Measurements from ENCODE around the gene CNR2.
"Not testable (repeated sequence)": the region's sequence is repeated elsewhere in the genome, so short reads cannot be mapped to it uniquely, and the experiment has no call there.

Gene CNR2

DNA sequence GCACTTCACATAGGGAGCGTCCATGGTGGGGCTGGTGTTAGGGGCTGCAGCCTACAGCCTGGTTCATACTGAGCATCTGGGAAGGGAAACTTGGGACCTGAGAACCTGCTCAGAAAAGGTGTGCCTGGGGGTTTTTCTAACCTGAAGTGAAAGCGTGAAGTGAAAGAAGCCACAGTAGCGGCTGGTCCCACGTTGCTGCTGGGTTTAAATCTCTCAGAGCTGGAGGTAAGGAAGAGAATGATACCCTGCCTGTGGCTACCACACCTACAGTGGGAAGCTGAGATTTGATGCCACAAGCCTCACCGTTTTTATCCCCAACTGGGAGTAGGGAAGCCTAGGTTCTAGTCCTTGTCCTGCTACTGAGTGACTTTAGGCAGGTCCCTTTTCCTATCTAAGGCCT lies 24.1 kb downstream of the CNR2 start:
- in situ Hi-C loops (cut with MboI; ENCODE audit: low sequenced_read_pairs) = no loop called here

DNA sequence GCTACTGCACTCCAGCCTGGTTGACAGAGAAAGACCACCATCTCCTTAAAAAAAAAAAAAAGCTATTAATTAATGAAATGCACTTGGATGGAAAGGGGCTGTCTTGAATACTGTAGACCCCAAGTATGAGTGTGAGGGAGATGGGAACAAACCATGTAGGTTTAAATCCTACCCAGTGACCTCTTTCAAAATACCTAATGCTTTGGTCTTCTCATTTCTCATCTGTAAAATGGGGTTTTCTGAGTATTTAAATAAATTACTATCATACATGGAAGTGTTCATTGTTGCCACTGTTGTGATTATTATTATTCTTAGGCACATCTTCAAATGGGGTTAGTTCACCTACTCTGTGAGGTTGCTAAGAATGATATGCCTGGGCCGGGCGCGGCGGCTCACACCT lies 27.9 kb downstream of the CNR2 start:
- in situ Hi-C loops (cut with MboI; ENCODE audit: low sequenced_read_pairs) = no loop called here

DNA sequence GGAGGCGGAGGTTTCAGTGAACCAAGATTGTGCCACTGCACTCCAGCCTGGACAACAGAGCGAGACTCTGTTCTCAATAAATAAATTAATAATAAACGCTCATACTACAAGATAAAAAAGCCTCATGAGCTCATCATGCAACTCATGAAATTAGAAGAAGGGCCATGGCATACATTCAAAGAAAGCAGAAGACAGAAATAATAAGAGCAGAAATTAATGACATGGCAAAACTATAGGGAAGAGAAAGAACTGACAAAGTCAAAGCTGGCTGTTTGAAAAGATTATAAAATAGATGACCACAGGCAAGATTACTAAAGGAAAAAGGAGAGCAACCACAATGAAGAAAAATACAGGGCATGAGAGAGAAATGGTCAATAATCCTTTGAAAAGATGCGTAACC lies 30.4 kb downstream of the CNR2 start:
- in situ Hi-C loops (cut with MboI; ENCODE audit: low sequenced_read_pairs) = no loop called here

DNA sequence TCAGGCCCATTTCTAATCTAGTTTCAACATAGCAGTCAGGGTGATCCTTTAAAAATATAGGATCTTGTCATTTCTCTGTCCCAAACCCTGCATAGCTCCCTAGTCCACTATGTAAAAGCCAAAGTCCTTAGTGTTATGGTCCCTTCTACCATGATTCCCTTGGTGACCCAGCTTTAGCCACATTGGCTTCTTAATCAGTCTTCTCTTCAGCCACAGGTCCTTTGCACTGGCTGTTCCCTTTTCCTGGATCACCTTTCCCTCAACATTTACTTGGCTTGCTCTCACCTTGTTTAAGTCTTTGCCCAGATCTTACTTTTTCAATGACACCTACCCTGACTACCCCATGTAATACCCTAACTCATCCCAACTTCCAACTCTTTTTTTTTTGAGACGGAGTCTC lies 33.4 kb downstream of the CNR2 start:
- in situ Hi-C loops (cut with MboI; ENCODE audit: low sequenced_read_pairs) = no loop called here

DNA sequence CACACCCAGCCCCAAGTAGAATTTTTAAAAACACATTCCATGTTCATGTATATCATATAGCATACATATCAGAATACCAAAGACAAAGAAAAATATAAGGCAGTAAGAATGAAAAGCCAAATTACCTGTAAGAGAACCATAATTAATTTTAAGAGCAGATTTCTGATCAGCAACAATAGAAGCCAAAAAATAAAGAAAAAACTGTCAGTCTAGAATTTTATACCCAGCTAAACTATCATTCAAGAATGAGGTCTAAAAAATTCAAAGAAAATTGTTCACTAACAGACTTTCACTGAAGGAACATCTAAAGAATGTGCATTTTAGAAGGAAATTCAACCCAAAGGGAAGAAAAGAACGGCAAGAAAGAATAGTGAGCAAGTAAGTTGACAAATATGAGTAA lies 34.5 kb downstream of the CNR2 start:
- in situ Hi-C loops (cut with MboI; ENCODE audit: low sequenced_read_pairs) = no loop called here

DNA sequence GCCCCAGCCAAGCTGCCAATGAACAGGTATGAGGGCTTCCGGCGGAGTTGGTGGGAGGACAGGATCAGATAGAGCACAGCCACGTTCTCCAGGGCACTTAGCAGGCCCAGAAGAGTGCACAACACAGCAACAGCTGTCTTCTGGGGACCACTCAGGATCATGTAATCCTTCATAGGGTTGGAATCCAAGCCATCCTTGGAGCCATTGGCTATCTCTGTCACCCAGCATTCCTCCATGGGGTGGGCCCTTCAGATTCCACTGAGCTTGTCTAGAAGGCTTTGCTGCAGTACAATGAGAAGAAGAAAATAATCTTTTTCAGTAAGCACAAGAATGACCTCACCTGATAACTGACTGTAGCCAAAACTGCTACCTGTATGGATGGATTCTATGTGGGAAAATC lies 37.8 kb downstream of the CNR2 start:
- in situ Hi-C loops (cut with MboI; ENCODE audit: low sequenced_read_pairs) = no loop called here

DNA sequence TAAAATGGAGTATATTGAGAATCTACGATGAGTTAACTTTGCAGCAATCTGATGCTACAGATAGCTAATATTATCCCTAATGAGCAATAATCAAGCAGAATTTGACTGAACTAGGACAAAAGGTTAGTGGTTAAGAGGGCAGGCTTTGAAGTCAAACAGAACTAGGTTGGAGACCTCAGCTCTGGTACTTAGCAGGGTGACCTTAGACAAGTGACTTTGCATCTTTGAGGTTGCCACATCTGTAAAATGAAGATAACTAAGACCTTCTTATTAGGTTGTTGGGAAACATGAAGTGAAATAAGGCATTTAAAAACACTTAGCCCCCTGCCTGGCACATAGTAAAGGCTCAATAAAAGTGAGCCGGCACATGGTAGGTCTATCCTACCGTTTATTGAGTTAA lies 40.7 kb downstream of the CNR2 start:
- in situ Hi-C loops (cut with MboI; ENCODE audit: low sequenced_read_pairs) = no loop called here

DNA sequence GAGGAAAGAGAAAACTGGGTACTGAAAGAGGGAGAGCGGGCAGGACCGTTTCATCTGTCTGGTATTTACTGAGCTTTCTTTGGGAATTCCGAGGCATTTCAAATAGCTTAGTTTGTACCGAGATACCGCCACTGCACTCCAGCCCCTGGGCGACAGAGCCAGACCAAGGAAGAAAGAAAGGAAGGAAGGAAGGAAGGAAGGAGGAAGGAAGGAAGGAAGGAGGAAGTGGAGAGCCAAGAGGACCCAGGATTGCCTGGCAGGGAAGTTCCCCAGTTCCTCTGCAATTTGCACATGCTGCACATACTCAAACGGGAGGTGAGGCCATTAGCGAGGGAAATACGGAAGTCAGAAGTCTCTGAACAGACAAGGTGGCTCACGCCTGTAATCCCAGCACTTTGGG lies 44.1 kb downstream of the CNR2 start:
- in situ Hi-C loops (cut with MboI; ENCODE audit: low sequenced_read_pairs) = no loop called here

DNA sequence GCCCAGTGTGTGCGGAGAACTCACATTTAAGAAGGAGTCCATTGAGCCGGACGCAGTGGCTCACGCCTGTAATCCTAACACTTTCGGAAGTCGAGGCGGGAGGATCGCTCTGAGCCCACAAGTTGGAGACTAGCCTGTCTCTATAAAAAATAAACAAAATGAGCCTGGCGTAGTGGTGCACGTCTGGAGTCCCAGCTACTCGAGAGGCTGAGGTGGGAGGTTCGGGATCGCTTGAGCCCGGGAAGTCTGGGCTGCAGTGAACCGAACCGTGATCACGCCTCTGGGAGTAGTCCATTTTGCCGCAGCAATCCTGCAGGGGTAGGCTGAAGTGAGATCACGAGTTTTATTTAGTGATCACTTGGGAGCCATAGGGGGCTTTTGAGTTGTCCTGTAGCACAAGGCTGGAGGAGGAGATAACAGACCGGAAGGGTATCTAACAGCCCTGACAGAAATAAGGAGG lies 44.6 kb downstream of the CNR2 start:
- in situ Hi-C loops (cut with MboI; ENCODE audit: low sequenced_read_pairs) = no loop called here

DNA sequence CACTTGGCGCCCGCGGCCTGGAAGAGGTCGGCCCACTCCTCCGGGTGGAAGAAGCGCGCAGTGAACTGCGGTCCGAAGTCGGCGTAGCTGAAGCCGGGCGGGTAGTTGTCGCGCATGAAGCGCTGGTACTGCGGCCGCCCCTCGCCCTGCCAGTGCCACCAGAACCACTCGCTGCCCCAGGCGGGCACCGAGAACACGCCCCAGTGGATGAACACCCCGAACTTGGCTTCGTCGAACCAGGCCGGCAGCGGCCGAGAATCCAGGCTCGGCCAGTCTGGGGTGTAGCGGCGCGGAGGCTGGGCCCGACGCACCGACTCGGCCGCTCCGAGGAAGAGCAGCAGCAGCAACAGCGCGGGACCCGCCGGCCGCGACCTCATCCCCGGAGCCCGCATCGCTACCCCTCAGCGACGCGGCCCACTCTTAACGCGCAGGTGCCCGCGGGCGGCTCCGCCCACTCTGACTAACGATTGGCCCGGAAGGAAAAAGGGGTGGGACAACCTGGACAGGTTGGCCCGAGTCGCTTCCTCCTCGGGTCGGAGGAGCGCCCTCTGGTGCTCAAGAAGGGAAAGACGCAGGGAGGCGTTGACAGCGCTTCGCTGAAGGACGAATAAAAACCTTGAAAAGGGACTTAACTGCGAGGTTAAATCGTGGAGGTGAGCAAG lies 45.1 kb downstream of the CNR2 start, which contains the start of gene FUCA1:
FUCA1 (minus strand) TSS at position 396 of the 662 bp plus-strand sequence; CDS start at position 392, 4 bp downstream.
- in situ Hi-C loops (cut with MboI; ENCODE audit: low sequenced_read_pairs) = no loop called here

DNA sequence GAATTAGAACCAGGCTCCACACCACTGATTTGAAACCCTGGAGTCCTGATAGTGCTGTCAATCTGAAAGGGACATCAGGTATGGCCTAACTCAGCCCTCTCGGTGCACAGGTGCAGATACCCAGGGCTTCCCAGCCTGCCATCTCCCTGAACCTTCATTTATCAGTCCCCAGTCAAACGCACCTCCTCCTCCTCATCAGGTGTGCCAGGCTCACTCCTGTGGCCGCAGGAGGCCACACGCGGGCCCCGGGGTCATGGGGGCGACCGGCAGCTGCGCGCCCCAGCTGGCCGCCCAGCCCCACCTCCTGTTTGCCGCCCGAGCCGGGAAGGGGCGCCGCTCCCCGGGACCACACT lies 45.6 kb downstream of the CNR2 start:
- in situ Hi-C loops (cut with MboI; ENCODE audit: low sequenced_read_pairs) = no loop called here

DNA sequence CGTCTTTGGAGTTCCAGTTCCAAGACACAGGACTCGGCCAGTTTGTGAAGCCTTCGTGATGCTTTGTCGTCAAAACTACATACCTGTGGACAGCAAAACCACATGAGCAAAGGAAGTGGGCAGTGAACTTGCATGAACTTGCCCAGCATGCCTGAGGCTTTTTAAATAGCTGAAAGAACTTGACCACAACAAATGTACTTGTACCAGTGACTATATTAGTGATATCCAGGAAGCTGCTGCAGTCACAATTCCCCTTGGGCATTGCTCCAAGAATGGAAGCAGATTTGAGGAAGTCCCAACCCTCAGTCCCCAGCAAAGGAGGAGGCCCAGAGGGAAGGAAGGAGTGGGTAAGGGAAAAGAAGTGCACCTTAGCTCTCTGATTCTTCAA lies 47.6 kb downstream of the CNR2 start:
- in situ Hi-C loops (cut with MboI; ENCODE audit: low sequenced_read_pairs) = no loop called here

DNA sequence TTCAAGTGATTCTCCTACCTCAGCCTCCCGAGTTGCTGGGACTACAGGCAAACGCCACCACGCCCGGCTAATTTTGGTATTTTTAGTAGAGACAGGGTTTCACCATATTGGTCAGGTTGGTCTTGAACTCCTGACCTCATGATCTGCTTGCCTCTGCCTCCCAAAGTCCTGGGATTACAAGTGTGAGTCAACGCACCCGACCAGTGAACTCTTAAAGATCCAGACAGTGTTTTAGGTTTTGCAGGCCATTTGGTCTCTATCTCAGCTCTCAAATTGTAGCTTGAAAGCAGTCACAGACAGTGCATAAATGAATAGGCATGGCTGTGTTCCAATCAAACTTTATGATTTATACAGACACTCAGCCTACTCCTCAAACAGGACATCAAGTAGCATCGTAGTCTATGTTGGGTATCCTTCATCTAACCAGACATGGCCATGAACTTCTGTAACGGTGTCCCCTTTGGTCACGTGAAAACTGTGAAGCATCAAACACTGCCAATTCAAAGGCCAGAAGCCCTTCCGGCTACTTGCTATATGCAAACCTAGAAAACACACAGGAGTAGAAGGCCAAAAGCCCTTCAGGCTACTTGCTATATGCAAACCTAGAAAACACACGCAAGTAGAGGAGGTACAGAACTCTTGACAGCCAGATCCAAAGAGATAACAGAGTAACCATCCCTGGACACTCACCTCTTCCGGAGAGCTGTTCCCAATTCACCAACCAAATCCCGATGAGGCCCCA lies 48.2 kb downstream of the CNR2 start:
- in situ Hi-C loops (cut with MboI; ENCODE audit: low sequenced_read_pairs) = no loop called here

DNA sequence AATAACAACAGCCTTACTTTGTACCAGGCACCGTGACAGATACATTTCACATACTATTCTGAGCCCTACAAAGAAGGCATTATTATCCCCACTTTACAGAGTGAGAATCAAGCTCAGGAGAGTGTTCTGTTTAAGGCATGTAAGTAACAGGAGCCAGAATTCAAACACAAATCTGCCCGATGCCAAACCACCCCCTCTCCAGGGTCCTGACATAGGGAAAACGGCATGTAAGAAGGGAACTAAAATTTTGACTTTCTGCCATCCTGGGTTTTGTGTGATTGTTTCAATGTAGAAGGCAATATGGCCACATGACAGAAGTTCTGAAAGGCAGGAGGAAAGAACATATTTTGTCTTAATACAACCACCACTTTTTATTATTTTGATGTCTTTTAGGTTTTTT lies 50.5 kb downstream of the CNR2 start:
- in situ Hi-C loops (cut with MboI; ENCODE audit: low sequenced_read_pairs) = no loop called here

DNA sequence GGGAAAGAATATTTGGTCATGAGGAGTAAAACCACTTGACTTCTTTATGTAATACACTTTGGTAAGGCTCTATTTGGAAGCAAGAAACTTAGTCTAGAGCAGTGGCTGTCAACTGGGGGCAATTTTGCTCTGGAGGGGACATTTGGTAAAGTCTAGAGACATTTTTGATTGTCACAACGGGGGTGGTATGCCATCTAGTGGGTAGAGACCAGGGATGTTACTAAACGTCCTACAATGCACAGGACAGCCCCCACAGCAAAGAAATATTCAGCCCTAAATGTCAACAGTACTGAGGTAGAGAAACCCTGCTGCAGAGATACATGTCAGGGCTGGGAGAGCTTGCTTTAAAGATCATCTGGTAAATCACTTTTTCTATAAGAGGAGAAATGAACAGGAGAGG lies 58.6 kb downstream of the CNR2 start:
- in situ Hi-C loops (cut with MboI; ENCODE audit: low sequenced_read_pairs) = no loop called here

DNA sequence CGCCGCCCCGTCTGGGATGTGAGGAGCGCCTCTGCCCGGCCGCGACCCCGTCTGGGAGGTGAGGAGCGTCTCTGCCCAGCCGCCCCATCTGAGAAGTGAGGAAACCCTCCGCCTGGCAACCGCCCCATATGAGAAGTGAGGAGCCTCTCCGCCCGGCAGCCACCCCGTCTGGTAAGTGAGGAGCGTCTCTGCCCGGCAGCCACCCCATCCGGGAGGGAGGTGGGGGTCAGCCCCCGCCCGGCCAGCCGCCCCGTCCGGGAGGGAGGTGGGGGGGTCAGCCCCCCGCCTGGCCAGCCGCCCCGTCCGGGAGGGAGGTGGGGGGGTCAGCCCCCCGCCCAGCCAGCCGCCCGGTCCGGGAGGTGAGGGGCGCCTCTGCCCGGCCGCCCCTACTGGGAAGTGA lies 60.0 kb downstream of the CNR2 start:
- in situ Hi-C loops (cut with MboI; ENCODE audit: low sequenced_read_pairs) = not testable (repeated sequence)

DNA sequence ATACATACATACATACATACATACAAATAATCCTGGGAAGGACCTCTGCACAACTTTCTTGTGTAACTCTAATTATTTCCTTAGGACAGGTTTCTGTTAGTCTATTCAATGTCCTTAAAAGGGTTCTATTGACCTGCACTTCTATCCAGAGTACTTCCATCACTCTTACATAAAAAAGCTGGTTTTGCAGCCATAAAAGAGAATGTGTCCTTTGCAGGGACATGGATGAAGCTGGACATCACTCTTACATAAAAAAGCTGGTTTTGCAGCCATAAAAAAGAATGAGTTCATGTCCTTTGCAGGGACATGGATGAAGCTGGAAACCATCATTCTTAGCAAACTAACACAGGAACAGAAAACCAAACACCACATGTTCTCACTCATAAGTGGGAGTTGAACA lies 61.8 kb downstream of the CNR2 start:
- in situ Hi-C loops (cut with MboI; ENCODE audit: low sequenced_read_pairs) = not testable (repeated sequence)

DNA sequence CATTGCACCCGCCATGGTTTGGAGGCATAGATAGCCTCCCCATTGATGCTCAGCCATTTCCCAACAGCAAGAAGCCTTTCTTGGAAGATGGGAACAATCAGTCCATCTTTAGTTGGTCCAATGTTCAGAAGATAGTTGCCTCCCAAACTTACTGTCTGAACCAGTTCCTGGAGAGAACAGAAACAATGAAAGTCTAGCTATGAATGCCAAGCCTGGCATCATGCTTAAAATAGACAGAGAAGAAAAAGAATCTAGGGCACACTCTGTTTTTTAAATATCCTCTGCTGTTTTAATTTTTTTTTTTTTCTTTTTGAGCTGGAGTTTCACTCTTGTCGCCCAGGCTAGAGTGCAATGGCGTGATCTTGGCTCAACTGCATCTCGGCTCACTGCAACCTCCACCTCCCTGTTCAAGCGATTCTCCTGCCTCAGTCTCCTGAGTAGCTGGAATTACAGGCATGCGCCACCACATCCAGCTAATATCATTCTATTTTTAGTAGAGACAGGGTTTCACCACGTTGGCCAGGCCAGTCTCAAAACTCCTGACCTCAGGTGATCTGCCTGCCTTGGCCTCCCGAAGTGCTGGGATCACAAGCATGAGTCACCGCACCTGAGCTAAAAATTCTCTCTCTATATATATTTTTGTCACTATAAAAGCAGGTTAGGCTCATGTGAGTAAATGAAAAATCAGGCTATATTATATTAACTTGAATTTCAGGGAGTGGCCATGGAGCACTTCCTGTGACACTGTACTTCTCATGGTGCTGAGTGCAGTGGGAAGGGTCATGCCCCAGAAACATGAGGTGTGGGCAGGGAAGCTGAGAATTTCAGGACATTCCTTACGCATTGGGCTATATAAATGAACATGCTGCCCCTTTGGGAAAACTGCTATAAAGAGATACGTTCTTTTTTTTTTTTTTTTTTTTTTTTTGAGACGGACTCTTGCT lies 64.2 kb downstream of the CNR2 start:
- in situ Hi-C loops (cut with MboI; ENCODE audit: low sequenced_read_pairs) = no loop called here

DNA sequence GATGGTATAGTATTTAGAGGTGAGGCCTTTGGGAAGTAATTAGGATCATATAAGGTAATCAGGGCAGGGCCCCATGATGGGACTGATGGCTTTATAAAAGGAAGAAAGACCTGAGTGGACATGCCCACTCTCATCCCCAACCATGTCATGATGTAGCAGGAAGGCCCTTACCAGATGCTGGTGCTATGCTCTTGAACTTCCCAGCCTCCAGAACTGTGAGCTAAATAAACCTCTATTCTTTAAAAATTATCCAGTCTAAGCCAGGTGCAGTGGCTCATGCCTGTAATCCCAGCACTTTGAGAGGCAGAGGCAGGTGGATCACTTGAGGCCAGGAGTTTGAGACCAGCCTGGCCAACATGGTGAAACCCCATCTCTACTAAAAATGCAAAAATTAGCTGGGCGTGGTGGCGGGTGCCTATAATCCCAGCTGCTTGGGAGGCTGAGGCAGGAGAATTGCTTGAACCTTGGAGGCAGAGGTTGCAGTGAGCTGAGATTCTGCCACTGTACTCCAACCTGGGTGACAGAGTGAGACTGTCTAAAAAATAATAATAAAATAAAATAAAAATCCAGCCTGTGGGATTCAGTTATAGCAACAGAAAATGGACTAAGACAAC lies 65.6 kb downstream of the CNR2 start:
- in situ Hi-C loops (cut with MboI; ENCODE audit: low sequenced_read_pairs) = not testable (repeated sequence)

DNA sequence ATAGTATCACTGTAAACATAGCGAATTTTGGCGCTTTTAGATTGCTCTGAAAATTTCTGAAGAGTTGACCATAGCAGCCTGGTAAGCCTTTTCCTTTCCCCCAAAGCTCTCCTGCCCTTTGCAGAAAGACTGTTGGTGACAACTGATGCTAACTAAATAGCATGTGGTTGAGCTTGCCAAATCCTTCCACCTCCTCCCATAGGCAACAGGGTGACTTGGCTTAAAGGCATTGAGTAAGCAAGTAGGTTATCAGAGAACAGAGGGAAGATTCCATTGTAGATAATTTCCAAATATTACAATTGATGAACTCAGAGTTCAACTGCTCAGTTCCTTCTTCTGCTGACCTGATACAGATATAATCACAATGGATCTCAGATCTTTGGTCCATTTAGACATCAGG lies 68.0 kb downstream of the CNR2 start:
- in situ Hi-C loops (cut with MboI; ENCODE audit: low sequenced_read_pairs) = no loop called here

DNA sequence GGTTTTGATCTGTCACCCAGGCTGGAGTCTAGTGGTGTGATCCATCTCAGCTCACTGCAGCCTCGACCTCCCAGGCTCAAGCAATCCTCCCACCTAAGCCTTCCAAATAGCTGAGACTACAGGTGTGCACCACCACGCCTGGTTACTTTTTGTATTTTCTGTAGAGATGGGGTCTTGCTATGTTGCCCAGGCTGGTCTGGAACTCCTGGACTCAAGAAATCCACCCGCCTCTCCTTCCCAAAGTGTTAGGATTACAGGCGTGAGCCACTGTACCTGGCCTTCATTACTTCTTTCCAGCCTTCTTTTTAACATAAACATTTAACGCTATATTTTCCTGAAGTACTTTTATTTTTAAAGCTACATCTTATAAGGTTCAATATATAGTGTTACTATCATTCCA lies 69.5 kb downstream of the CNR2 start:
- in situ Hi-C loops (cut with MboI; ENCODE audit: low sequenced_read_pairs) = no loop called here

Measured in HL-60/S4 treated with phorbol 12-myristate 13-acetate at 8.2 ng/mL for 4 days and 3 days (cell line).